GM13977 (cell line): ENCODE data around the gene ACTRT2.

Source experiments
- DNase-seq: peaks from one replicate; pipeline ENCODE4 v3.0.0; 2012; ENCODE audit warnings: low spot score
- CTCF ChIP-seq: IDR thresholded peaks from 2 replicates; pipeline ENCODE4 v1.5.1; 2012; ENCODE audit warnings: mild to moderate bottlenecking, control low read depth; ENCODE audit not compliant: insufficient read depth; ENCODE audit errors: extremely low read depth, missing control alignments
- in situ Hi-C: fragments of 300-500 bp; cut with MboI; formaldehyde crosslinking; loops from one replicate; pipeline ENCODE4 v1.12.0; 2022; ENCODE audit warnings: low sequenced_read_pairs, low pct_unique_long_range_greater_than_20kb, mixed read lengths, inconsistent platforms; ENCODE audit not compliant: unreplicated experiment

The ACTRT2 gene

GRCh38 chr1:3070309-3070643 is 49.0 kb downstream of the ACTRT2 start:
- in situ Hi-C loops = no loop called here
- no peak for TF ChIP-seq CTCF
- no peak for DNase-seq

GRCh38 chr1:3070644-3071564 is 49.6 kb downstream of the ACTRT2 start:
- in situ Hi-C loops = no loop called here
- no peak for TF ChIP-seq CTCF
- no peak for DNase-seq

- DNase-seq = no peak
- in situ Hi-C loops = no loop called here
- TF ChIP-seq CTCF = no peak
These were observed 50.5 kb downstream of the ACTRT2 start for GRCh38 chr1:3071565-3072390.
